ENCODE data around the gene PCSK5.

PCSK5 gene

DNA sequence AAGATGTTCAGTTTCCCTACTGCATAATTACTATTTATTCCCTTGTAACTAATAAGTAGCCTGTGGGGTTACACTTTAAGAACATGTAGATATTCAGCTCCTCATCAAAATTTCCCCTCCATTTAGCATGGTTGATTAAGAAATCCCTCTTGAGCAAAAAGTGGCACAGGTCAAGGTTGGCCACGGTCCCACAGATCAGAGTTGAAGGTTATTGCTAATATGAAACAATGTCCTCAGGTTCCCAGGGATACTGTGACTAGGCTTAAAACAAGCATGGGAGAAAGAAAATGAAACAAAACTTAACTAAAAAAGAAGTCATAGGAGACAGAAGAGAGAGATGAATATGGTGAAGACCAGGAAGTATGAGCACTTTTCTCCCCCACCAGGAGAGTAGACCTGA lies 439.6 kb downstream of the PCSK5 start:
- TF ChIP-seq, protein P1, sequence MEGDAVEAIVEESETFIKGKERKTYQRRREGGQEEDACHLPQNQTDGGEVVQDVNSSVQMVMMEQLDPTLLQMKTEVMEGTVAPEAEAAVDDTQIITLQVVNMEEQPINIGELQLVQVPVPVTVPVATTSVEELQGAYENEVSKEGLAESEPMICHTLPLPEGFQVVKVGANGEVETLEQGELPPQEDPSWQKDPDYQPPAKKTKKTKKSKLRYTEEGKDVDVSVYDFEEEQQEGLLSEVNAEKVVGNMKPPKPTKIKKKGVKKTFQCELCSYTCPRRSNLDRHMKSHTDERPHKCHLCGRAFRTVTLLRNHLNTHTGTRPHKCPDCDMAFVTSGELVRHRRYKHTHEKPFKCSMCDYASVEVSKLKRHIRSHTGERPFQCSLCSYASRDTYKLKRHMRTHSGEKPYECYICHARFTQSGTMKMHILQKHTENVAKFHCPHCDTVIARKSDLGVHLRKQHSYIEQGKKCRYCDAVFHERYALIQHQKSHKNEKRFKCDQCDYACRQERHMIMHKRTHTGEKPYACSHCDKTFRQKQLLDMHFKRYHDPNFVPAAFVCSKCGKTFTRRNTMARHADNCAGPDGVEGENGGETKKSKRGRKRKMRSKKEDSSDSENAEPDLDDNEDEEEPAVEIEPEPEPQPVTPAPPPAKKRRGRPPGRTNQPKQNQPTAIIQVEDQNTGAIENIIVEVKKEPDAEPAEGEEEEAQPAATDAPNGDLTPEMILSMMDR (conservative IDR thresholded peaks at IDR 0.05; ENCODE audit: low read depth, low read length): no peak
- H3K4me3 ChIP-seq (ENCODE audit: low read depth, low read length): no peak overlapping the region
- DNase-seq (ENCODE audit: low read depth): no peak

DNA sequence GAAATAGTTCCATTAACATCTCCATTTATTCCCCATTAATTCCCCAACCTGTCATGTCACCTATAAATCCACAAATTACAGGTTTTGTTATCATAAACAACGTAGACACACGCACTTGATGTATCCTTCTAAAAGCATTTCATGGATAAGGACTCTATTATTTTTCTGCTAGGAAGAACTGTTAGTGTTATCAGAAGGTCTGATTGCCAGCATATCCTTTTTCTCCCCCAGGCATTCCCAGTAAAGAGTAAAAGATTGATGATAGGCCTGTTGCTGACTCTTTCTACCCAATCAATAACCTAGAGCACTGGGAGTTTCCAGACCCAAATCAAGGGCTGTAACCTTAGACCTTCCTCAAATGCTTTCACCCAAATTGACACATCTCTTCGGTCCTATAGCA lies 442.9 kb downstream of the PCSK5 start:
- DNase-seq (ENCODE audit: low read depth): no peak
- TF ChIP-seq, protein P1 (conservative IDR thresholded peaks at IDR 0.05; ENCODE audit: low read depth, low read length): no peak
- no peak overlapping the region for H3K4me3 ChIP-seq (ENCODE audit: low read depth, low read length)

DNA sequence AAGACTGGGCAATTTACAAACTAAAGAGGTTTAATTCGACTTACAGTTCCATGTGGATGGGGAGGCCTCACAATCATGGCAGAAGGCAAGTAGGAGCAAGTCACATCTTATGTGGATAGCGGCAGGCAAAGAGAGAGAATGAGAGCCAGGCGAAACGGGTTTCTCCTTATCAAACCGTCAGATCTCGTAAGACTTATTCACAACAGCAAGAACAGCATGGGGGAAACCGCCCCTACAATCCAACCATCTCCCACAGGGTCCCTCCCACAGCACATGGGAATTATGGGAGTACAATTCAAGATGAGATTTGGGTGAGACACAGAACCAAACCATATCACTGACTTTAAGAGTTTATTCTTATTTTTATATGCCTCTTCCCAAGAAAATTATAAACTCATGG lies 443.5 kb downstream of the PCSK5 start:
- H3K4me3 ChIP-seq (ENCODE audit: low read depth, low read length): no peak overlapping the region
- DNase-seq (ENCODE audit: low read depth): no peak
- TF ChIP-seq, protein P1 (conservative IDR thresholded peaks at IDR 0.05; ENCODE audit: low read depth, low read length): no peak

DNA sequence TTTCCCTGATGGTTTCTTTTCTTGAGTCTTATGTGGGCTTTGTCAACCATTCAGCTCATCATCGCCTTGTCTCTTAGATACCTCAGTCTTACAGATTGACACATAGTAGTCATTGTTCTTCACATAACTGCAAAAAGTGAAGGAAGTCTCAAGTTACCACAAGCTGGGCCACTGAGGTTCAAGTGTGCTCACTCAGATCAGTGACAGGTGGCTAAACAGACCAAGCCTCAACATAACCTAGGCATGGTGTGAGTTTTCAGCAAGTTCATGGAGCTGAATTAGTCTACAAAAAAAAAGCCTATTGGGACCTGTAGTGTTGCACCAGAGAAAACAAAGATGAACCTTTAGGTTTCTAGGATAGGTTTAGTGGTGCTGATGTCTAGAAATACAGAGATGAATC lies 445.6 kb downstream of the PCSK5 start:
- no peak overlapping the region for H3K4me3 ChIP-seq (ENCODE audit: low read depth, low read length)
- TF ChIP-seq, protein P1 (conservative IDR thresholded peaks at IDR 0.05; ENCODE audit: low read depth, low read length): no peak
- no peak for DNase-seq (ENCODE audit: low read depth)

DNA sequence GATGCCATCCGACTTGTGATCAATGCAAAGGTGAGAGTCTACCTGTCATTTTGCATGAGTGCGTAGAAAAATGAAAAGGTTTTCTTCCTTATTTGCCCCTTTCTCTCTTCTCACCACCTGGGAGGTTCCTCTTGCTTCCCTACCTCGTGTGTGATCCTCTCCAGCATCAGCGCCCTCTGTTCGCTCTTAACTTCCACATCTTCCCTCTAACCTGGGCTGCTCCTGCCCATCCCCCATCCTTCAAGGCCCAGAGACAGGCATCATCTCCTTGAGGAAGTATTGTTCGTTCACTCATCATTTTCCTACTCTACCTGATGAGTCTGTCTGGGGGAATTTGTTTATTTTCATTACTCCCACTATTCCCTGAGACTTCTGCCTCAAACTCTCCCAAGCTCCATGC lies 447.9 kb downstream of the PCSK5 start:
- no peak for DNase-seq (ENCODE audit: low read depth)
- TF ChIP-seq, protein P1 (conservative IDR thresholded peaks at IDR 0.05; ENCODE audit: low read depth, low read length): no peak
- no peak overlapping the region for H3K4me3 ChIP-seq (ENCODE audit: low read depth, low read length)

DNA sequence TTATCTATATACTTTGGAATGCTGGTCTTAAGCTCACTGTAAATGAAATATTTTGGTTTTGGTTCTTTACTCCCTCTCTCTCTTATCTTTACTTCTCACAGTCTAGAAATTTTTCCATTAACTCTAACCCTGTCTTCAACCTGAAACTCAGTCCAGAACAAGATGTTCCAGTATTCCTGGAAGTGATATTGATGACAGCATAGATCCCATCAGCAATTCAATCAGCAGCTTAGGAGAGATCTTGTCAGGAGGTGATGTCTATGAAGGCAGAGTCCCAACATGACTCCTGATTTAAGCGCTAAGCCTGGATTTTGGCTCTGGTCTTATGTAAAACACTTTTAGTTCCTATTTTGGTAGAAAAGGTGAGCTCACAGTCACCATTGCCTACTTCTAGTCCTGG lies 451.1 kb downstream of the PCSK5 start:
- DNase-seq (ENCODE audit: low read depth): no peak
- H3K4me3 ChIP-seq (ENCODE audit: low read depth, low read length): no peak overlapping the region
- TF ChIP-seq, protein P1 (conservative IDR thresholded peaks at IDR 0.05; ENCODE audit: low read depth, low read length): no peak

DNA sequence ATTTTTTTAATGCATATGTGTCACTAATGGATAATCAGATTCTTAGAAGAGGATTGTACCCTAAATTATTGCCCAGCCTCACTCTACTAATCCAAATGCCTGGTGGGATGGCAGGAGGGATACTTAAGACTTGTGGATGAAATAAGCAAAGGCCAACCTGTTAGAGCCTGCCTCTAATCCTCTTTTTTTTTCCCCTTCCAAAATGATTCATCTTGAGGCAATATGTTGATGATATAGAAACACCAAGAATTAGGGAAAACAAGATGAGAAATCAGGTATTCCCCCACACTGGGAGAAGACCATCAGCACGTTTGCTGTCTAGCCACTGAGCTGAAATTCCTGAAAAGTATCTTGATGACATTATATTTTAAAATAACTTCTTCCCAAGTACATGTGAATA lies 451.7 kb downstream of the PCSK5 start:
- DNase-seq (ENCODE audit: low read depth): no peak
- TF ChIP-seq, protein P1 (conservative IDR thresholded peaks at IDR 0.05; ENCODE audit: low read depth, low read length): no peak
- no peak overlapping the region for H3K4me3 ChIP-seq (ENCODE audit: low read depth, low read length)

All from choroid plexus epithelial cell (primary cell).